Ovary (tissue), 9 donors: ENCODE results near the gene KRT7. TPM values are rescaled to one million over a fixed set of nuclear protein-coding genes. Genes with fewer than 3 reads are reported as not detected.

Source experiments
- DNase-seq, 5 donors: peaks; one replicate each; pipeline ENCODE4 v3.0.0-alpha.2; 2019 to 2020
- H3K27ac ChIP-seq, 2 donors: fragments of 200-600 bp; one replicate each; pipeline versions ENCODE4 v1.5.1 to v1.8.0; 2019 to 2022
- H3K27me3 ChIP-seq: fragments of 200-600 bp; one replicate; pipeline ENCODE4 v1.8.0; 2022
- H3K36me3 ChIP-seq: fragments of 200-600 bp; sonication (generic); one replicate; pipeline ENCODE4 v1.5.1; 2019
- H3K4me1 ChIP-seq: one replicate; pipeline ENCODE4 v1.8.1; 2013; ENCODE audit warnings: mild to moderate bottlenecking, moderate library complexity; ENCODE audit not compliant: insufficient read depth
- H3K4me3 ChIP-seq: fragments of 200-600 bp; sonication (generic); one replicate; pipeline ENCODE4 v1.5.1; 2017
- H3K9me3 ChIP-seq, 2 donors: fragments of 200-600 bp in 1 of 2; sonication (generic) in 1 of 2; one replicate each; pipeline versions ENCODE4 v1.5.1 to v1.8.1; 2013 to 2019; ENCODE audit warnings: mild to moderate bottlenecking in 1 of 2, moderate library complexity in 1 of 2
- CTCF ChIP-seq, 3 donors: fragments of 450-650 bp in 2 of 3; fragments of 200-600 bp in 1 of 3; IDR thresholded peaks; one replicate each; pipeline versions ENCODE4 v1.5.1 to v1.8.0; 2016 to 2022; ENCODE audit warnings: antibody characterized with exemption in 3 of 3, mild to moderate bottlenecking in 1 of 3
- EP300 ChIP-seq: sonication (generic); formaldehyde crosslinking; IDR thresholded peaks from one replicate; pipeline ENCODE4 v1.6.1; 2017; ENCODE audit warnings: antibody characterized with exemption
- POLR2A ChIP-seq: fragments of 450-650 bp; IDR thresholded peaks from one replicate; pipeline ENCODE4 v1.6.1; 2017; ENCODE audit warnings: antibody characterized with exemption, mild to moderate bottlenecking, moderate library complexity
- WGBS, 3 donors: extraction: QIAGEN DNeasy Blood & Tissue Kit in 1 of 3; methylation state at CpG; one replicate each; pipeline versions ENCODE4 v1.1.5 to v1.1.7; 2013 to 2017; 5-methylcytosine and 5-hydroxymethylcytosine counted together
- intact Hi-C, 4 donors: fragments of 100-400 bp; cut with DNase I; formaldehyde crosslinking; loops; one replicate each; pipeline versions ENCODE4 v1.11.0 to v1.15.1; 2022 to 2023
- polyA plus RNA-seq, 2 donors: library from polyadenylated mRNA; stranded (reverse); fragments of 200-250 nt in 1 of 2; fragments of 350-450 nt in 1 of 2; fragmentation: Illumina TruSeq in 1 of 2; extraction: RNeasy Lipid Tissue Mini Kit (QIAGEN cat#74804) in 1 of 2; gene quantifications; one replicate each; pipeline ENCODE4 v1.2.3, GENCODE V29; 2013 to 2014
- total RNA-seq, 7 donors: library from RNA; depleted of rRNA in 2 of 7; stranded (reverse); fragments of >200 nt in 2 of 7; fragmentation: NEBNext Ultra II Directional in 3 of 7; extraction: Animal tissue kit (Norgen Biotek cat#: 25700) in 3 of 7; gene quantifications; one replicate each; pipeline versions ENCODE4 v1.1.0 to v1.2.4, GENCODE V29; 2016 to 2023
- donor health status: DM: no; HTN: no; CAD: no; lungs with moderate emphysema.
- donor health status: DM: no; HTN: no; CAD: no.
- donor health status: Bipolar disorder and iron deficiency.
- donor health status: DM: yes; HTN: yes; CAD: no.
- donor health status: DM: no; HTN: no; CAD: no.
- donor health status: DM: yes; HTN: yes; CAD: no.

Gene KRT7
- total and polyA plus RNA-seq, 9 donors, result 0.37 to 379 (median 22.7) TPM; not detected in 1

- 71 to 87% (median 78%) methylated on average over 11 of the region's 11 CpGs for WGBS, 3 donors
- no peak for DNase-seq
- no peaks in the 10 kb centered on the region for H3K9me3 ChIP-seq
- no peaks in the 10 kb centered on the region for H3K27me3 ChIP-seq
- no peak for TF ChIP-seq CTCF (IDR thresholded peaks at IDR 0.05)
- no peak for TF ChIP-seq POLR2A
- no peak for TF ChIP-seq EP300
- intact Hi-C loops, result no loop called here
- H3K4me3 ChIP-seq, result no peak overlapping the region
- H3K36me3 ChIP-seq, result no peaks in the 10 kb centered on the region
- no peak overlapping the region for H3K27ac ChIP-seq
- H3K4me1 ChIP-seq, result peaks cover 7% of the 10 kb centered on the region
Measured at GRCh38 chr12:52241205-52241842, 8.3 kb downstream of the KRT7 start.

DNA sequence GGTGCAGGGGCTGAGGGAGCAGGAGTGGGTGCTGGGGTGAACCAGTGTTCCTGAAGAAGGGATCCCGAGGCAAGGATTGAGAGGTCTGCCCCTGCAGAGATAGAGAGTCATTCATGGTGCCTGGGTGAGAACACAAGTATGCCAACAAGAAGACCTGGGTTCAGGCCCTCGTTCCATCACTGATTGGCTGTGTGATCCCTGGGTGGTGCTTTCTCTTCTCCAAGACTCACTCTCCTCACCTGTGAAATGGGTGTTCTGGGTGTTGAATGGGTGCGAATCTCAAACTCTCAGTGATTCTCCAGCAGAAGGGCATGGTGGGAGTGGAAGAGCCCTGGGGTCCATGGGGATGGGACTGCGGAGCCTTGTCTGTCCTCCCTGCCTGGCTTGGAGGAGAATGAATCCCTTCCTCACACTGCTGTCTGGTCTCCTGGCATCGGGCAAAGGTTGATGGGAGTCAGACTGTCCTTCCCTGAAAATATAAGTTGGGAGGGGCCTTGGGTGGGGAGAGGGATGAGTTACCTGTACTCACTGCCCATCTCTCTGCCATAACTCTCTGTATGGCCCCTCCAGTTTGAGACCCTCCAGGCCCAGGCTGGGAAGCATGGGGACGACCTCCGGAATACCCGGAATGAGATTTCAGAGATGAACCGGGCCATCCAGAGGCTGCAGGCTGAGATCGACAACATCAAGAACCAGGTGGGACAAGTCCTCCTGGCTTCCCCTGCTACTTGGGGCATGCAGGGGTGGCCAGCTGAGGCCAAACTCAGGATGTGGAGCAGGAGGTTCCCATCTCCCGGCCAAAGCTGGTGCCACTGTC is 9.6 kb downstream of the KRT7 start:
- TF ChIP-seq POLR2A (no peak), CTCF (IDR thresholded peaks at IDR 0.05) (no peak), EP300 (no peak)
- H3K27me3 ChIP-seq, result no peaks in the 10 kb centered on the region
- intact Hi-C loops, result no loop called here
- DNase-seq, result no peak
- H3K27ac ChIP-seq, result no peak overlapping the region
- H3K36me3 ChIP-seq, result no peaks in the 10 kb centered on the region
- H3K9me3 ChIP-seq, result no peaks in the 10 kb centered on the region
- peaks cover 7% of the 10 kb centered on the region for H3K4me1 ChIP-seq
- H3K4me3 ChIP-seq, result no peak overlapping the region
- 93 to 96% (median 94%) methylated on average over 11 of the region's 11 CpGs for WGBS, 3 donors

- no peak overlapping the region for H3K27ac ChIP-seq
- H3K9me3 ChIP-seq, result no peaks in the 10 kb centered on the region
- no peaks in the 10 kb centered on the region for H3K36me3 ChIP-seq
- intact Hi-C loops, result no loop called here
- TF ChIP-seq CTCF (IDR thresholded peaks at IDR 0.05) (no peak), EP300 (no peak), POLR2A (no peak)
- no peak overlapping the region for H3K4me3 ChIP-seq
- 58 to 77% (median 61%) methylated on average over 5 of the region's 5 CpGs for WGBS, 3 donors
- H3K27me3 ChIP-seq, result no peaks in the 10 kb centered on the region
- DNase-seq, result no peak
- H3K4me1 ChIP-seq, result peaks cover 7% of the 10 kb centered on the region
Measured at GRCh38 chr12:52243259-52243855, 10.3 kb downstream of the KRT7 start.

DNA sequence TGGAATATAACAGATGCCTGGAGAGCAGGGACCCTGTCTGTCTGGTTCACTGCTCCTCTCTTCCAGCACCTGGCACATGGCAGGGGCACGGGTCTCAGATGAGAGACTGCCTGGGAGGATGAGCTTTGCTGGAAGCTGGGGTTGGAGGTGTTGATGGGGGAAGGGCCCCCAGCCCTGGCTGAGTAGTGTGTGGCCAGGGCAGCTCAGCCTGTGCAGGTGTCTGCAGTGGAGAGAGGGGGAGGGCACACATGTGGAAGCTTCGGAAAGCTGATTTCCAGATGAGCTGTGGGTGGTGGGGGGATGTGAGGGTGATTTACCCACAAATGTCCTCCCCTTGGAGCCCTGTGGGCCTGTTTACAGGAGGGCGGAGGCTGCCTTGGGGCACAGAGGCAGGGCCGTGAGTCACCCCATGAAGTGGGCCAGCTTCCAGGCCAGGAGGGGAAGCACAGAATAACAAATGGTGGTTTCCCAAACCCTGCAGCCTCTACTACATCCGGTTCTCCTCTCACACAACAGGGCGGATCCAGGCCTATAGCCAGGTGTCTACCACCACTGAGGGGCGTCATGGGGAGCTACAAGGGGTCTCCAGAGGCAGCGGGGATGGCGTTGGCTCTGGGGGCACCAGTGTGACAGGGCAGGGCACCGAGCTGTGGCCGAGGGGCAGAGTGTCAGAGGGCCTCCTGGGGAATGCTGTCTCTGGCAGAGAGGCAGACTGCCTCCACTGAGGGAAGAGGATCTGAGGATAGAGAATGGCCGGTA is 11.0 kb downstream of the KRT7 start:
- Histone ChIP-seq H3K4me3 (no peak overlapping the region), H3K36me3 (no peaks in the 10 kb centered on the region), H3K4me1 (peaks cover 7% of the 10 kb centered on the region), H3K9me3 (no peaks in the 10 kb centered on the region), H3K27me3 (no peaks in the 10 kb centered on the region), H3K27ac (no peak overlapping the region)
- 41 to 46% (median 46%) methylated on average over 12 of the region's 12 CpGs for WGBS, 3 donors
- intact Hi-C loops, result no loop called here
- TF ChIP-seq POLR2A, result no peak
- no peak for TF ChIP-seq EP300
- no peak for TF ChIP-seq CTCF (IDR thresholded peaks at IDR 0.05)
- DNase-seq, result peak; percentile 55 to 78 (median 62)
